OCI-LY3 (cell line): ENCODE data around the gene CD46.

Experiments
- CTCF ChIP-seq: fragments of 200-600, 300-600 bp; sonication (generic); IDR thresholded peaks from 2 replicates; pipeline ENCODE4 v1.5.1; 2014; ENCODE audit warnings: antibody characterized with exemption, low read length, low read depth
- EZH2phosphoT487 ChIP-seq: fragments of 200-600 bp; shearing (Covaris generic); IDR thresholded peaks from 2 replicates; pipeline ENCODE4 v1.6.1; 2018; ENCODE audit warnings: antibody characterized with exemption, mixed run types, low read depth

GRCh38 chr1:207806531-207807325 lies 54.9 kb downstream of the CD46 start:
- TF ChIP-seq CTCF (no peak), EZH2phosphoT487 (no peak)
